ENCODE measurements around the gene ZNF549.

Gene ZNF549

DNA sequence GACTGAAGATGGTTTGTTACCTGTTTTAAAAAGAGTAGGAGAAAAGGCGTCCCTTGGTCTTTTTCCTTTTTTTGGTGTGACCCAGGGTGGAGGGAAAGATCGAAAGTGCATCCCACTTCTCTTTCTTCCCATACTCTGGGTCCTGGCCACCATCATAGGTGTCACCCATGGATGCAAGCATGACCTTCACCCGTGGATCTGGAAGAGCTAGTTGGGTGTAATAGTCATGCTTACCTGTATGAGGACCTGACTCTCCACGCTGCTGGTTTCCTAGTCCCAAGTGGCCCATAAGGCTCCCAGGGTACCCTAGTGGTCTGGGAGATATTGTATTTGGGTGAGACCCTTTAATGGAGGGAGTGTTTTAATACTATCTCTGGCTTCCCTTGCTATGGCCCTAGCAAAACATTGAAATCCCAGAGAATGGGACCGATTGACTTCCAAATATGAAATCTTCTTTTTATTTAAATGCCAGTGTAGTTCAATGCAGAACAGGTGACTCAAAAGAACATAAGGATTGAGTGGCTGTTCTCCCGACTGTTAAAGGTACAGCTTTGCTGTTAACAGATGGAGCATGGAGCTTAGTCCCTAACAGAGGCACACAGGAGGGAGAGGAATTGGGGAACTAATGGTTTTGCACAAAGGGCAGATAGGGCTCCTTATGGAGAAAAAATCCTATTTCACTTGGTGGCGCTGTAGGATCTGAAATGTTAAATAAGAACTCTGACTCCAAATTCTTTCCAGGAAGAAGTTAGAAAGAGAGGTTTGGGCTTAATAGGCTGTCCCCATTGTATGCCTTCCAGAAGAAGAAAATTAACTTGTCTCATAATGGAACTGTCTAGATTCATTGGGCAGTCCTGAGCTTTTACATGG lies 39.5 kb downstream of the ZNF549 start:
- DNase-seq (ENCODE audit: low read depth): no peak

DNA sequence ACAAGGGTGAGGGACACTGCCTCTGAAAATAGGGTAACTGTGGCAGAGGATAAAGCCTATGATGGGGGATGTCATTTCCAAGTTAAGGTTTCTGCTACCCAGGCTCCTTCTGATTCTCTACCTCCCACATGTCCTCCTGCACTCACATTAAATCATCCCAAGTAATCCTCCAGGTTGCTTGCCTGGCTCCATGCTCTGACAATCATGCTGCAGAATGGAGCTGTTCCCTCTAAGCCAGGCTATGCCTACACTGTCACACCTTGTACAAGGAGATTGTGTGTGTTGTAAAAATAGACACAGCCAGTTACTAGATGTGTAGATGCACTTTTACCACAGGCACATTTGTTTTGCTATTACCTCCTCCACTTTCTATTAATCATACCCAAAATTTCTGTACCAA lies 43.6 kb downstream of the ZNF549 start:
- no peak for DNase-seq (ENCODE audit: low read depth)

DNA sequence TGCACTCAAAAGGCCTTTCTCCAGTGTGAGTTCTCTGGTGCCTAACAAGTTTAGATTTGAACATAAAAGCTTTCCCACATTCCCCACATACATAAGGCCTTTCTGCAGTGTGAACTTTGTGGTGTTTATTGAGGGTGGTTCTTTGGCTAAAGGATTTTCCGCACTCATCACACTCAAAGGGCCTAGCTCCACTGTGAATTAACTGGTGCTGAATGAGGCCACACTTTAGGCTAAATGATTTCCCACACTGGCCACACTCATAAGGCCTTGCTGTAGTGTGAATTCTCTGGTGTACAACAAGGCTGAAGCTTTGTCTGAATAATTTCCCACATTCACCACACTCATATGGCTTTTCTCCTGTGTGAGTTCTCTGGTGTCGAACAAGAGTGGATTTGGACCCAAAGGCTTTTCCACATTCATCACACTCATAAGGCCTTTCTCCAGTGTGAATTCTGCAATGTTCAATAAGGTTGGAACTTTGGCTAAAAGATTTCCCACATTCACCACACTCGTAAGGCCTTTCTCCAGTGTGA lies 45.3 kb downstream of the ZNF549 start:
- DNase-seq (ENCODE audit: low read depth): no peak

DNA sequence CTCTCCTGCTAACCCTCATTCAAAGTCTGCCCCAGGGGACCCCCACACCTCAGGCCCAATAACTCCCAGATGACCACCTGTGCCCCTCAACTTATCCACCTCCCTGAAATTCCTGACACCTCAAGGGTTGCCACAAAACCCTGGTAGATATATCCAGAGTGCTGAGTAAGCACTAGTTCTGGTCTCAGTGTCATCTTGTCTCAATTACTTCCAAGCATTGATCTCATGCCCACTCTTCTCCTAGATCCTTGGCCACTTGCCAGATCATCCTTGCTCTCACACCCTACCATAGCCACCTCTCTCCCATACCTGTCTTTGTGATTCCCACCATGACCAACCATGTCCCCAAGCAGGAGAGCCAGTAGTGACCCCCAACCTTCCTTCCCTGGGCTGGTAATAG lies 49.5 kb downstream of the ZNF549 start:
- DNase-seq (ENCODE audit: low read depth): no peak

DNA sequence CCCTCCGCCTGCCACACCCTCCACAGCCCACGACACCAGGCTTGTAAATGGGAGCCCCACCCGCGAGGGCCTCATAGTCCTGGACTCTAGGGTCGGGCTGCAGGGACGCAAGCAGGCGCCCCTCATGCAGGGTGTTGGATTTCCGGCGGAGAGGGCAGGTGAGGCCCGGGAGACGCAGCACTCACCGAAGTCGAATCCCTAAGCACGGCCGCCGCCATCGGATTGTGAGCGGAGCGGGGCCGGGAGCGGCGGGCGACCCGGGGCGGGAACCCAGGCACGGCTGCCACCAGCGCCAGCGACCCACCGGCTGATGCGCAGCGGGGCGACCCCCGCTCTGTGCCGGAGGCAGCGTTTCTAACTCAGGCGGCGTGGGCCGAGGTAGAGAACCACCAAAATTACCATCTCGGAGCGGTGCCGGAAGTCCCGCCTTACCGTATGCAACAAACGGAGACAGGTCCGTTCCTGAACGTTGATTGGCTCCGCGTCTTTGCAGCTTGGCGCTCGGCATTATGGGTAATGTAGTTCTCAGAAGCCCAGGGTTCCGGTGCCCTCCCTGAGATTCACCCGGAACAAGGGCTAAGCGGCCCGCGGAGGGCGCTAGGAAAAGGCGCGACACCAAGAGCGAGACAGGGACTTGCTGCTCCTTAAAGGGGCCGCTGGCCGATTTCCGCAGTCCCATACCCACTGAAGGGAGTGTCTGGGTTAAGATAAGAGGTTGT lies 51.5 kb downstream of the ZNF549 start, which contains the start of gene ZNF416:
TSS of gene ZNF416 (minus strand) at position 425 of the 719 bp plus-strand sequence. CDS start at position 218, 207 bp downstream.
- DNase-seq (ENCODE audit: low read depth): peak; percentile 89

DNA sequence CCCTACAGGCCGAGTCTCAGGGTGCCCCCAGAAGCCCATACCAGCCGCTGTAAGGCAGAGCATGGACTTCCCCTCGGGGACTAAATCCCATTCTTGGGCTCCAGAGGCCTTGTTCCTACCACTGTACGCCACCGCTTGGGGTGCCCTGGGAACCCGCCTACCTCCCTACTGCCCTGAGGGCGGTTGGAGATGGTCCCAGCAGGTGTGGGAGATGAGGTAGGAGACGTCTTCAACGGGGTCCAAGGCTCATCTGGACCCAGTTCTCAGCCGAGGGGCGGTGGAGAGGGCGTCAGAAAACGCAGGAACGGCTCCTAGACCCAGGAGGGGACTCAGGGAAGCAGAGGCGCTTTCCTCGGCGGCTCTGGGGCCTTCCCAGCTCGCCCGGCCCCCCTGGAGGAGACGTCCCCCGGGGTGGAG lies 56.0 kb downstream of the ZNF549 start:
- DNase-seq (ENCODE audit: low read depth): no peak

DNA sequence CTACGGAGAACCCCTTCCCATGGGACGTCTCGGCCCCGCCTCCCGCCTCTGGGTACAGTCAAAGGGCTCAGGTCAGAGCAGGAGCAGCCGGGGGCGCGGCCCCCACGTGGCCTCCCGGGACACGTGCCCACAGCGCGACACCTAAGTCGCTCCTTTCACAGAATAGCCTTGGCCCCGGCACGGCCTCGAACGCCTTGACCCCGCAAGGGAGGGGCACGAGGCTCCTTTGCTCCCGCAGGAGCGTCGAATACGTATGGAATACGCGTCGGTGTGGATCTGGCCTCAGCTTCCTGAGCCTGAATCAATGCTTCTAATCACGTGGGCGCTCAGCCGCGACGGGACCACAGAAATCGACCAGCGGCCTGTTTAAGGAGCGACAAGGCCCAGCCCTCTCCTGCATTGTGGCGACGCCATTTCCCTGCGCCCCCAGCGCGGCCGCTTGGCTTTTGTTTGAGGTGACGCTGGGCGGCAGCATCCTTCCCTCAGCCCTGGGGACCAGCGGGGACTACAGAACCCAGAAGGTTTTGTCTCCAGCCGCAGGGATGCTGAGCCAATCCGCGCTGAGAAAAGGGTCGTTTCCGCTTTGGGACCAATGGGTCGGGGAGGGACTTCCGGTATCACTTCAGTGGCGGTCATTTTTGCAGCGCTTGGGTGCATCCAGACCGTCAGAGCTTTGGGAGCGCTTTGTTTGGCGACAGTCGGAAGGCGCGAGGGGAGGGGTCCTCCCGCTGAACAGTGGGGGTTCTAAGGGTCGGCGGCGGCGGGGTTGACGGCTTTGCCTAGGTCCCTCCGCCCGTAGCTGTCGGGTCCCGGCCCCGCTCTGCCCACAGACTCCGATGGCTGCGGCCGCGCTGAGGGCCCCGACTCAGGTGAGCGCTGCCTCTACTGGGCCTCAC lies 56.6 kb downstream of the ZNF549 start, which contains the start of gene ZIK1:
TSS of gene ZIK1 (plus strand) at position 625 of the 896 bp plus-strand sequence. CDS start at position 837, 212 bp downstream.
- DNase-seq (ENCODE audit: low read depth): no peak

DNA sequence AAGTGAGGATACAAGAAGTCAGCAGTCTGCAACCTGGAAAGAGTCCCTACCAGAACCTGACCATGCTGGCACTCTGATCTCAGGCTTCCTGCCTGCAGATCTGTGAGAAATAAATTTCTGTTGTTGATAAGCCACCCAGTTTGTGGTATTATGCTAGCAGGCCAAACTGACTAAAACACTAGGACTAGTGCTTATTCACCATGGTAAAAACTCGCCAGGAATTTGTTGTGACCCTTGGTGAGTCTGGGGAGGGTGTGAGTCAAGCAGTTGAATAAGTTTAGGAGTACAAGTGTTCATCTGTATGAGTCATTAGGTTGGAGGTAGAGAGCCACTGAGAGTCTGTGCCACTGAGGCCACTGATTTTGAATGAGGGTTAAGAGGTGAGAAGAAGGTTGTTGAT lies 60.4 kb downstream of the ZNF549 start:
- peak; percentile 78 for DNase-seq (ENCODE audit: low read depth)

DNA sequence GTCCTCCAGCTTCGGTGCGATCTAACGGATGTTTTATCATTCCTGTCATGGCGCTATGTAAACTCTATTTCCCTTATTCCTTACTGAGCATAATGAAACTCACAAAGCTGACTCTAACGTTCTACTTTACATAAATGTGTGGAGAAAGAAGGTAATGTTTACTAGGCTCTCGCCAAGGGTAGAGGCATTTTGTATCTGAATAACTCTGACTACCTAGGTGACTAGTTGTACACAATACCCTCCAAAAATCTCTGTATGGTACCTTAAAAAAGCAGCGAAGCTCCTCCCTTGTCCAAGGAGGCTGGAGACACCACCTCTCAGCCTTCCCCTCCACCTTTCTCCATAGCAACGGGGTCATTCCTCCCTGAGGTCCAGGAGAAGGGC lies 72.2 kb downstream of the ZNF549 start:
- DNase-seq (ENCODE audit: low read depth): no peak

DNA sequence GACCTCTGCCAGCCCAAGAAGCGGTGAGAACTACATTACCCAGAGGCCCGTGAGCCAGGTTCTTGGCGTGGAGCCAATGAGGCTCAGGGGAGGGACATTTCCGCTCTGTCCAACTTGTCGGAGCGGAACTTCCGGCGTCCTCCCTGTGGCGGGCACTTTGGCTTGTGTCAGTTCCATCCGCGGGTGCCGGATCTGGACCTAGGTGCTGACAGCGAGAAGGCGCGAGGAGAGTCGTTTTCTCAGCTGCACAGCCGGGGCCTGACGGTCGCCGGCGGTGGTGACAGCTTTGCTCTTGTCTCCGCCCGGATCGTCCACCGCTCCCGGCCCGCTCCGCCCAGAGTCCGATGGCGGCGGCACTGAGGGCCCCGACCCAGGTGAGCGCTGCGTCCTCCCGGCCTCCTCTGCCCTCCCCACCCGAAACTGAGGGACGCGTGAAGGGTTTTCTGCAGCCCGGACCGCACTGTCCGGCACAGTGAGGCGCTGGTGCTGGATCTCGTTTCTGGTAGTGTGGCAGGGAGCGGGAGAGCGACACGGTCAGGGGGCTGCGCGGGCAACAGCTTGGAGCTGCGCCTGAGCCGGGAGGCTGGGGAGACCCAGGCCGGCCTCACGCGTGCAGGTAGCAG lies 72.7 kb downstream of the ZNF549 start, which contains the start of gene ZNF530:
TSS of gene ZNF530 (plus strand) at position 125 of the 623 bp plus-strand sequence. CDS start 4,461 bp downstream, outside the sequence.
- DNase-seq (ENCODE audit: low read depth): peak; percentile 74

DNA sequence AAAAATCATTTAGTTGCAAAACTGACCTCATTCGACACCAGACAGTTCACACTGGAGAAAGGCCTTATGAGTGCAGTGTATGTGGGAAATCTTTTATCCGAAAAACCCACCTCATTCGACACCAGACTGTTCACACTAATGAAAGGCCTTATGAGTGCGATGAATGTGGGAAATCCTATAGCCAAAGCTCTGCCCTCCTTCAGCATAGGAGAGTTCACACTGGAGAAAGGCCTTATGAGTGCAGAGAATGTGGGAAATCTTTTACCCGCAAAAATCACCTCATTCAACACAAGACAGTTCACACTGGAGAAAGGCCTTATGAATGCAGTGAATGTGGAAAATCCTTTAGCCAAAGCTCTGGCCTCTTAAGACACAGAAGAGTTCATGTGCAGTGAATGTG lies 79.8 kb downstream of the ZNF549 start:
- DNase-seq (ENCODE audit: low read depth): no peak
